GF-D8 (cell line): ENCODE data around the gene SH3GL3.

ENCODE experiments used
- DNase-seq: peaks from one replicate; lab custom pipeline; 2025; lab: John Stamatoyannopoulos, UW

Gene SH3GL3

DNA sequence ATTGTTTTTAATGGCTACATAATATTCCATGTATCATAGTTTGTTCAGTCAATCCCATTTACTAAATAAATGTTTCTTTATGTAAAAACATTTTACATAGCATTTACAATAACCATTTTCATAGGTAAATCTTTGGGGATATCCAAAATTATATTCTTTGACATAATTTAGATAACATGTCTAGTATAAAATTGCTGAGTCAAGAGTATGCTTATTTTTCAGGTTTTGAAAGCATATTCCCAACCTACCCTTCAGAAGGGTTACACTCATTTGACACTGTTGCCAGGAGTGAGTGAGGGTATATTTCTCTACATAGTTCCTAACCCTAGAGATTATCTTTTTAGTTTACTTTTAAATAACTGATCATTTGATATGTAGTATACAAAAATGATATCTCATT is 122.2 kb downstream of the SH3GL3 start:
- no peak for DNase-seq

DNA sequence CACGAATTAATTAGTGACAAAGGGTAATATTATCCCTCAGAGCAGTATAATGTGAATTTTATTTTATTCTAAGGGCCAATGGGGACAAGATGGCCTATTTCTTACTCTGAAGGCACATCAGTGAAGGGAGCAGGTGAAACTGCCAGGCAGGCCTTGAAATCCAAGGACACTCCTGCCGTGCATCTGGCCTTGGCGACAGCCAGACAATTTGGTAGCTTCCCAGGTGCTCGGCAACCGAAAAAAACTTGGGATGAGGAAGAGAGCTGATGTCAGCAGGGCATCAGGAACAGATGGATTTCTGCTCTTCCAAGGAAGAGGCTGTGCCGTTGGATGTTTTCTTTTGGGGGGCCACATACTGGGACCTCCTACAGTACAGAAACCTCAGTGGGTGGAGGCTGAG is 123.6 kb downstream of the SH3GL3 start:
- DNase-seq = no peak

DNA sequence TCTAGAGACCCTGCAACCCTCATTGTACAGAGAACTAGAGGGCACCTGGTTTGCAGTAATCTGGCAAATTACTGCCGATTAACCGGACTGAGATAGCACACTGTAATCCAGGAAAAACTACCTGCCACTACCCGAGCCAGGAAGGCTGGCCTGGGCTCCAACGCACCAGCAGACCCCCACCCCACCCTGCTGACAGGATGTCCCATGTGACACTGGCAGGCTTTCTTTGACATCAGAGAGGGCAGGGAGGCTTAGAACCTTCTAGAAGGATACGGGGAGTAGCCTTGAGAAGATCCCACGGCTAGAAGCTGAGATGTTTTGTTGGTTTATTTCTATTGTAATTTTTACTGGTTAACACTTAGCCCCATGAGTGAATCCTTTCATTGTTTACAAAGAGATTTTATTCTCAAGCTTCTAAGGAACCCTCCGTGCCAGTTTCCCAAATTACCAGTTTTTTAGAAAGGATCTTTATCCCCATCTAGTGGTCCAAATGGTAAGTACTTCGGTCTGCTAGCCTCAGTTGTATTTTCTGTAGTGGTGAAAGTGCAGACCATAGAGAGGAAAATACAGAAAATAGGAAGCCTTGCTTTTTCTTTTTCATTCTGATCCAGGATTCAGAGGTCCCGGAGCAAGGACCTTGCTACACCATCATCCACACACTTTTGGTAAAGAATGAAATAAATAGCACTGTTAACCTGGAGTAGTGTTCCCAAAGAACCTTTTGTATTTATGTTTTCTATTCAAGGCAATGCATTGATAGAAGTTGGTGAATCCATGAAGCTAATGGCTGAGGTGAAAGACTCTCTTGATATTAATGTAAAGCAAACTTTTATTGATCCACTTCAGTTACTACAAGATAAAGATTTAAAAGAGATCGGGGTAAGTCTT is 124.9 kb downstream of the SH3GL3 start:
- DNase-seq = no peak

- DNase-seq = no peak
Observed at GRCh38 chr15:83574345-83574744, 127.2 kb downstream of the SH3GL3 start.

GRCh38 chr15:83578691-83579090 is 131.6 kb downstream of the SH3GL3 start:
- DNase-seq = no peak

DNA sequence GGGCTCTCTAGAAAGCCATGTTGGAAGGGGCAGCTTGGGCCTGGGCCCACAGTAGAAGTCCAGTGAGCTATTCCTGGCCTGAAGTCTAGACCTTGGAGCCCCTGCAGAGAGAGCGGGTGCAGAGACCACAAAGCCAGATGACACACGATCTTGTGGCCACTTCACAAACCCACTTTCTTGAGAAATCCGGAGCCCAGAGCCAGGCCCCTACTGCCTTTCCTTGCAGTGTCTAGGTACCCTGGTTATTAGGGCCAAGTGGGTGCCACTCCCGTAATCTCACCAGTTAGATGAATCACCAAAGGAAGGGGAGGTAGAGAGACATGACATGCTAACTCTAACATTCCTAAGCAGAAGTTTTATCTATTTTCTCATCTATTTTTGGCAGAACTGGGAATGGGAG is 134.2 kb downstream of the SH3GL3 start:
- DNase-seq = no peak

DNA sequence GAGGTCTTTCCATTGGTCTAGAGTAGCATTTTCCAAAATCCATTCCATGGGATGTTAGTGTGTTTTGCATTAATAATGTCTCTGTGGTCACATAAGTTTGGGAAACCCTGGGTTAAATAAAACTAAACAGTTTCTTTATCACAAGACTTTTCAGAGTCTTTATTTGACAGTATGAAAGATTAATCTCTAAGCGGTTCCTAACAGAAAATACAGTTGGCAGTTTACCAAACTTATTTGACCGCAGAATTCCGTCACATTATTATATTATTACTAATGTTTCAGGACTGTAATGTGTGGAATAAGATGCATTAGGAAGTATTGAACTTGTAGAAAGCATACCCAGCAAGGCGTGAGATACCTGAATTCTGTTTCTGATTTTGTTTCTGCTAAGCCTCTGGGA is 135.2 kb downstream of the SH3GL3 start:
- DNase-seq = no peak

DNA sequence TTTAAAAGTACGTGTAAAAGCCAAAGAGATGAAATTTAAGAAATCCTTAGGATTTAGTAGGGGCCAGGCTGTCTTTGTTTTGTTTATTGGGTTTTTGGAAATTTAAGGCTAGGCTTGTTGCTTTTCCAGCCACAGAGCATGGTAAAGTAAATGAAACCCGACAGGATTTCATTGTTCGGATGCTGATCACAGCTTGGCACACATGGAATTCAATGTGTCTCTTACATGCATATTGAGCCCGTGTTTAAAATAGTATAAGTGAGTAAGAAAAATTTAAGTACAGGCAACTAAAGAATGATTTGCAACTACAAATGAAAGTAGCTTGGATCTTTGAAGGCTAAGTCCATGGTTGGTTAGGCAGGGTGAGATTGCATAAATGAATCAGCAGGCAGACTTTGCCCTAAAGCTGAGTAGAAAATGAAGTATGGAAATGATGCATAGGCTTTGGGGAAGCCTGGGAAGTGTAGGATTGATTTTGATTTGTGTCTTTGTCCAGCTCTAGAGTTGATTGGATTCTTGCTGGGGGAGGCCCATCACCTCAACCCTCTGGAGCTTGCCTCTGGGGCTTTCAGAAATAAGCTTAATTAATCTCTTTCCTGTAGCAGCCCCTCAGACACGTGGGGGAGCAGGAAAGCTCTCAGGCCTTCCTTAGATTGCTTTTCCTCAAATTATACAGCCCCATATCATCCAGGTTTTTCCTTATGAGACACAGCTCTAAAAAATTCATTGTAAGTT is 138.6 kb downstream of the SH3GL3 start:
- DNase-seq = no peak

DNA sequence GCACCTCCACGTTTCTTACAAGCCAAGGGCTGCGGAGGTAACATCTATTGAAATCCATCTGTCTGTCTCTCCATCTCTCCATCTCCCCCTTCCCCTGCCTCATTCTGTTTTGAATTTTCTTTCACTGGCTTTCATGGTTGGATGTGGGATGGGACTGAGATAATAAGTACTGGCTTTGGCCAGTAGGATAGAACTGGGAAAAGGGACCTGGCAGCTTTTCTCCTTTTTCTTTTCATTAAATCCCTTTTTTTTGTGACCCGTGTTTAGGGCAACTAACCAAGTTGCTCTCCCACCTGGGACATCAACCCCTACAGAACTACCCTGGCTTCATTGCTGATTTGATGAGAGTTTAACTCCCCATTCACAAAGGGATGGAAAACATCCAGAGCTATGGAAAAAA is 139.9 kb downstream of the SH3GL3 start:
- no peak for DNase-seq

DNA sequence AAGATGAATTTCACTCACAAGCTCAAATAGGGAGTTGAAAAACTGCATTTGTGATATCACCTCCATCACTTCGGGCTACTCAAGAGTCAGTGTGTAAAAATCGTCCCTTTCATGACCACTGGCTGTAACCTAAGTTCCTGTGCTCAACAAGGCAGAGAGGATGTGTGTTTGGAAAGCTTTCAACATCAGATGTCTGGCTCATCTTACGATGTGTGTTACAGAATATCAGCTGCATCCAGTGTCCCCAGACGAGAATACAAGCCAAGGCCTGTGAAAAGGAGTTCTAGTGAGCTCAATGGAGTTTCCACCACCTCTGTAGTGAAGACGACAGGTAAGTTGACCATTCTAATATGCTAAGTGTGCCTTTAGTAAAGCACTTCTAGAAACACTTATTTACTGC is 141.3 kb downstream of the SH3GL3 start:
- DNase-seq = no peak

DNA sequence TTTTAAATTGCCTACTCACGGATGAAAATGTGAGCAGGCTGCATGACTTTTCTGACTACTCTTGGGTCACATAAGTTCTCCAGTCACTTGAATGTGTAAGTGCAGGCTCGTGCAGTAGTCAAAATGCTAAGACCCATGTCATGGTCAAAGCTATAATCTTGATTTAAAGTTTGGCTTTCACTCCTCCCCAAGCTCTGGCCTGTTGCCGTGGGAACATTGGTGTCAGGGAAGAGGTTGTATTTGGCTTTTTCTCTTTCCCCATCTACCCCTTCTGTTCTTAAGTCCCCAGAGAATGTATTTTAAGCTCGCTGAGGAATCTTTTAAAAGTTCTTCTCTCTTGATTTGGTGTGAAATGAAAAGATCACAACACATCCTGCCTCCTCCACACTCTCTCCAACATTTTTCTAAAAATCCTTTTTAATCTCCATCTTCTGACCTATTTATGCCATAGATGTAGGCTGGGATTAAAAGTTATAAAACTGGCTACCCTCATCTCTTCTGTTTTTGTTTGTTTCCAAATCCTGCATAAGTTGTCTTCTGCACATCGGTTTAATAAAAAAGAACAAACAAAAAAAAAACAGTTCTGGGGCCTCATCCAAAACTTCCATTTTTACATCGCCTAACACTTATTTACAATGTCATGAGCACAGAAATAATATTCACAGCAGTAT is 145.4 kb downstream of the SH3GL3 start:
- no peak for DNase-seq

GRCh38 chr15:83595191-83595590 is 148.1 kb downstream of the SH3GL3 start:
- no peak for DNase-seq

GRCh38 chr15:83598031-83598430 is 150.9 kb downstream of the SH3GL3 start:
- DNase-seq = no peak

DNA sequence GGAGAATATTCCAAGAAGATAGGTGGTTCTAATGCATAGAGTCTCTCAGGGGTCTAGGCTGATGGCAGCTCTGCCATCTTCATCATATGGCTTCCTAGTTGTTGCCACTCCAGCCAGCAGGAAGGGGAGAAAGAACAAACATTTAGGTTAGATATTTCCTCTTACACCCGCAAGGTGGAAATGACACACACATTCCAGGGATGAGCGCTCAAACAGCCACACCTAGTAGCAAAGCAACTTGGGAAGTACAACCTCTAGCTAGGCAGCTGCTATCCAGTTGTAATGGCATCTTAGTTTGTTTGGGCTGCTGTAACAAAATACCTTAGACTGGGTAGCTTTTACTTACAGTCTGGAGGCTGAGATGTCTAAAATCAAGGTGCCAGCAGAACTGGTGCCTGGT is 154.9 kb downstream of the SH3GL3 start:
- no peak for DNase-seq

DNA sequence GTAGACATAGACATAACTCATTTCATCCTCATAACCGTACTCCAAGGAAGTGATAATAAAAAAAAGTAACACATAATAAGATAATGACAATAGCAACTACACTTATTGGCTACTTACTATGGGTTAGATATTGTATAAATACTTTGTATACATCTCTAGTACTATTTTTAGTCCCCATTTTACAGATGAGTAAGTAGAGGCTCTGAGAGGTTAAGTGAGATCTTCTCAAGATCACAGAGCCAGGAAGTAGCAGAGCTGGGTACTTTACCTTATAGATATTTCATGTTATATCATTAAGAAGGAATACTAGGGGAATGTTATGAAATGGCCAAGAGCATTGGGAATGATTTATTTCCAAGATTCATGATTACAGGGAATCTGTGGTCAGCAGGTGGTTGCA is 157.4 kb downstream of the SH3GL3 start:
- no peak for DNase-seq

GRCh38 chr15:83605111-83605945 is 158.2 kb downstream of the SH3GL3 start:
- DNase-seq = no peak

GRCh38 chr15:83610132-83610531 is 163.0 kb downstream of the SH3GL3 start:
- no peak for DNase-seq

- DNase-seq = no peak
Observed at GRCh38 chr15:83610901-83611685, 164.0 kb downstream of the SH3GL3 start.

- DNase-seq = no peak
Observed at GRCh38 chr15:83612226-83612625, 165.1 kb downstream of the SH3GL3 start.

- DNase-seq = no peak
Observed at GRCh38 chr15:83612898-83613635, 165.9 kb downstream of the SH3GL3 start.
